Osteoblast (primary cell): ENCODE data around the gene MT1HL1. TPM values are rescaled to one million over a fixed set of nuclear protein-coding genes. Genes with fewer than 3 reads are reported as not detected.

Experiments used
- DNase-seq: peaks from one replicate; pipeline ENCODE4 v3.0.0; 2011; ENCODE audit warnings: low spot score, mixed read lengths; ENCODE audit not compliant: insufficient read length; ENCODE audit errors: missing footprints
- H2AFZ ChIP-seq: 2 replicates; pipeline ENCODE4 v1.6.0; 2011; ENCODE audit warnings: mild to moderate bottlenecking, low read length
- H3K27ac ChIP-seq: 2 replicates; pipeline ENCODE4 v1.5.1; 2011; ENCODE audit warnings: mild to moderate bottlenecking, low read depth, low read length, moderate library complexity
- H3K27me3 ChIP-seq: 2 replicates; pipeline ENCODE4 v1.6.0; 2012; ENCODE audit warnings: mild to moderate bottlenecking, control low read depth, inconsistent platforms, low read length, moderate library complexity; ENCODE audit not compliant: insufficient read depth
- H3K36me3 ChIP-seq: 2 replicates; pipeline ENCODE4 v1.5.1; 2011; ENCODE audit warnings: mild to moderate bottlenecking, low read length, control low read depth, moderate library complexity; ENCODE audit not compliant: insufficient read depth
- H3K4me1 ChIP-seq: 2 replicates; pipeline ENCODE4 v1.5.1; 2011; ENCODE audit warnings: mild to moderate bottlenecking, low read length, control low read depth, moderate library complexity; ENCODE audit not compliant: insufficient read depth
- H3K4me2 ChIP-seq: 2 replicates; pipeline ENCODE4 v1.6.0; 2011; ENCODE audit warnings: mild to moderate bottlenecking, low read length; ENCODE audit not compliant: insufficient read depth
- H3K4me3 ChIP-seq: fragments of 200-600 bp; sonication (generic); 3 replicates; pipeline ENCODE4 v1.5.1; 2012; ENCODE audit warnings: mild to moderate bottlenecking, low read length, inconsistent platforms; ENCODE audit not compliant: insufficient read depth
- H3K79me2 ChIP-seq: 2 replicates; pipeline ENCODE4 v1.6.0; 2012; ENCODE audit warnings: mild to moderate bottlenecking, low read length, control low read depth, inconsistent platforms; ENCODE audit not compliant: insufficient read depth
- H3K9me3 ChIP-seq: 2 replicates; pipeline ENCODE4 v1.5.1; 2011; ENCODE audit warnings: low read depth, low read length, control low read depth
- H4K20me1 ChIP-seq: 2 replicates; pipeline ENCODE4 v1.6.0; 2012; ENCODE audit warnings: mild to moderate bottlenecking, low read length, control low read depth; ENCODE audit not compliant: insufficient read depth
- total RNA-seq: library from RNA; depleted of rRNA; stranded (reverse); fragments of >200 nt; gene quantifications from 2 replicates; pipeline ENCODE4 v1.2.3, GENCODE V29; 2012
- TF ChIP-seq, protein P1 (sequence below): IDR thresholded peaks from 2 replicates; pipeline ENCODE4 v1.5.1; 2011; ENCODE audit warnings: mild to moderate bottlenecking, low read depth, low read length, moderate library complexity; ENCODE audit errors: extremely low read depth

MT1HL1 gene
- total RNA-seq = not detected in 2 replicates

DNA sequence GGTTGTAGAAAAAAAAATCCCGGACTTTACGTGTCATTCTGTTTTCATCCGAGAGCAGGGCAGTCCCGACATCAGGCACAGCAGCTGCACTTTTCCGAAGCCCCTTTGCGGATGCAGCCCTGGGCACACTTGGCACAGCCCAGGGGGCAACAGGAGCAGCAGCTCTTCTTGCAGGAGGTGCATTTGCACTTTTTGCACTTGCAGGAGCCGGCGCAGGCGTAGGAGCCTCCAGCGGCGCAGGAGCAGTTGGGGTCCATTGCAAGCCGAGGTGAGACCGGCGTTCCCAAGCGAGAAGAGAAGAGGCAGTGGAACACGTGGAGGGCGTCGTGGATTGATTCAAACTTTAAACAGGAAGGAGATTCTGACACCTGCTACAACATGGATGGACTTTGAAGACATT, at the start of gene MT1HL1:
Gene MT1HL1, minus strand, starts transcription at position 326 of the 400 bp plus-strand sequence. Its CDS starts 69 bp downstream, at position 257.
- no peak within 1 kb of the TSS for H3K27ac ChIP-seq
- TF ChIP-seq, protein P1, sequence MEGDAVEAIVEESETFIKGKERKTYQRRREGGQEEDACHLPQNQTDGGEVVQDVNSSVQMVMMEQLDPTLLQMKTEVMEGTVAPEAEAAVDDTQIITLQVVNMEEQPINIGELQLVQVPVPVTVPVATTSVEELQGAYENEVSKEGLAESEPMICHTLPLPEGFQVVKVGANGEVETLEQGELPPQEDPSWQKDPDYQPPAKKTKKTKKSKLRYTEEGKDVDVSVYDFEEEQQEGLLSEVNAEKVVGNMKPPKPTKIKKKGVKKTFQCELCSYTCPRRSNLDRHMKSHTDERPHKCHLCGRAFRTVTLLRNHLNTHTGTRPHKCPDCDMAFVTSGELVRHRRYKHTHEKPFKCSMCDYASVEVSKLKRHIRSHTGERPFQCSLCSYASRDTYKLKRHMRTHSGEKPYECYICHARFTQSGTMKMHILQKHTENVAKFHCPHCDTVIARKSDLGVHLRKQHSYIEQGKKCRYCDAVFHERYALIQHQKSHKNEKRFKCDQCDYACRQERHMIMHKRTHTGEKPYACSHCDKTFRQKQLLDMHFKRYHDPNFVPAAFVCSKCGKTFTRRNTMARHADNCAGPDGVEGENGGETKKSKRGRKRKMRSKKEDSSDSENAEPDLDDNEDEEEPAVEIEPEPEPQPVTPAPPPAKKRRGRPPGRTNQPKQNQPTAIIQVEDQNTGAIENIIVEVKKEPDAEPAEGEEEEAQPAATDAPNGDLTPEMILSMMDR = no peak
- no peaks in the 10 kb centered on the region for H3K36me3 ChIP-seq
- H3K4me1 ChIP-seq = no peaks in the 10 kb centered on the region
- no peaks in the 10 kb centered on the region for H3K27me3 ChIP-seq
- H3K4me3 ChIP-seq = no peak within 1 kb of the TSS
- H3K79me2 ChIP-seq = no peaks in the 10 kb centered on the region
- H2AFZ ChIP-seq = no peak within 1 kb of the TSS
- DNase-seq = no peak
- no peaks in the 10 kb centered on the region for H3K9me3 ChIP-seq
- no peak within 1 kb of the TSS for H3K4me2 ChIP-seq
- H4K20me1 ChIP-seq = no peaks in the 10 kb centered on the region

DNA sequence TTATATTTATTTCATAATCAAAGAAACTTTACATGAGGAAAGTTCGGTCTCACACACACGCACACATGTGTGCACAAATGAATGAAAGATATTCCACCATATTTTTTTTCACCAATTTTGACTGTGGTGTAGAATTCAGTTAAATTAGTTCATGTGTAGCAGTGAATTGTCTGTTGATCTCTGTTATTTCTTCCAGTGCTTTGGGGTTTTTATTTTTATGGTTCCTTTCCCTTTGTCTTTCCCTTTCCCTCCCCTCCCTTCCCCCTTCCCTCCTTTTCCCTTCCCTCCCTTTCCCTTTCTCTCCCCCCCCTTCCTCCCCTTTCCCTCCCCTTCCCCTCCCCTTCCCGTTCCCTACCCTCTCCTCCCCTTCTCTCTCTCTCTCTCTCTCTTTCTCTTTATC, 46.7 kb upstream of the MT1HL1 start:
- H3K9me3 ChIP-seq = no peaks in the 10 kb centered on the region
- no peaks in the 10 kb centered on the region for H3K27me3 ChIP-seq
- no peaks in the 10 kb centered on the region for H4K20me1 ChIP-seq
- TF ChIP-seq, protein P1 = no peak
- no peaks in the 10 kb centered on the region for H3K79me2 ChIP-seq
- H3K27ac ChIP-seq = no peak overlapping the region
- no peak overlapping the region for H3K4me2 ChIP-seq
- no peak overlapping the region for H3K4me3 ChIP-seq
- DNase-seq = no peak
- no peak overlapping the region for H2AFZ ChIP-seq
- H3K4me1 ChIP-seq = no peaks in the 10 kb centered on the region
- H3K36me3 ChIP-seq = no peaks in the 10 kb centered on the region

DNA sequence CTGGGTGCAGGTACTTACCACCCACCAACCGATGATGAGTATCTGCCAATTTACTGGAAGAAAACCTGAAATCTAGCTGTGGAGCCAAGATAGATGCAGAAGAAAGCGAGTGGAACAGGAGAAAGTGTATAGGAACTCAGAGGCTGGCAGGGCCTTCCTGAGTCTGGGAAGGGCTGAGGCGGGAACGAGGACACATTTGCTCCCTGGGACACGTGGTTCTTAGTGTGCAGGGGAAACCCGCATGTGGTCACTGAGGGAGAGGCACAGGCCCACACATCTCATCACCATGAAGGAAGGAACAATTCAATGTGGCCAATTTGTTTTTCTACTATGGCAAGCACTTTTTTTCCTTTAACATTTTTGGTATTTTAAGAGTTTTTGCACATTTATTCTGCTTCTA, 45.9 kb upstream of the MT1HL1 start:
- no peak overlapping the region for H3K4me2 ChIP-seq
- no peaks in the 10 kb centered on the region for H3K79me2 ChIP-seq
- H3K36me3 ChIP-seq = no peaks in the 10 kb centered on the region
- H3K9me3 ChIP-seq = no peaks in the 10 kb centered on the region
- no peaks in the 10 kb centered on the region for H3K27me3 ChIP-seq
- no peak overlapping the region for H2AFZ ChIP-seq
- H3K4me1 ChIP-seq = no peaks in the 10 kb centered on the region
- no peak overlapping the region for H3K4me3 ChIP-seq
- DNase-seq = no peak
- H3K27ac ChIP-seq = no peak overlapping the region
- no peaks in the 10 kb centered on the region for H4K20me1 ChIP-seq
- TF ChIP-seq, protein P1 = no peak

DNA sequence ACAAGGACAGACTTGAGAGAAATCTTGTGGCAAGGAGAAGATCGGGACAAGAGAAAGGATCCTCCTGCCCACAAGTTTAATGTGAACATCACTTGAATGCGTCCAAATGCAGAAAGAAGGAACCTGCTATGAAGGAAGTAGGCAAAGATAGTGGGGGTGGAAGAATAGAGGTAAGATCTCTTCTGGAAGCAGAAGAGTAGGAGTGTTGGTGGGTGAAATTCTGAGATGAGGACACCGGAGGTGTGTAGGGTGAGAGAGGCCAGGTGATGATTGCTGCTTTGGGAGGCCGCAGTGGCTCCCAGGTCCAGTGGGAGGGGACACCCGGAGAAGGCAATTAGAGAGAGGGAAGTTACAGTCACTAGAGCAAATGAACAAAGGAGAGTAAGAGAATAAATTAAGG, 44.6 kb upstream of the MT1HL1 start:
- Histone ChIP-seq H3K27me3 (no peaks in the 10 kb centered on the region), H3K9me3 (no peaks in the 10 kb centered on the region)

More for the DNA sequence above, 44.6 kb upstream of the MT1HL1 start:
- TF ChIP-seq, protein P1 = no peak
- no peaks in the 10 kb centered on the region for H3K79me2 ChIP-seq
- H3K36me3 ChIP-seq = no peaks in the 10 kb centered on the region
- H3K27ac ChIP-seq = no peak overlapping the region
- no peaks in the 10 kb centered on the region for H3K4me1 ChIP-seq
- H3K4me3 ChIP-seq = no peak overlapping the region
- DNase-seq = no peak
- H2AFZ ChIP-seq = no peak overlapping the region
- H4K20me1 ChIP-seq = no peaks in the 10 kb centered on the region
- no peak overlapping the region for H3K4me2 ChIP-seq
